Right lobe of liver (tissue), 4 donors: ENCODE measurements around the gene AKR1D1.

Experiments used
- POLR2A ChIP-seq: fragments of 450-650 bp; IDR thresholded peaks from one replicate; pipeline ENCODE4 v1.6.1; 2017; ENCODE audit warnings: antibody characterized with exemption, mild to moderate bottlenecking
- TF ChIP-seq, protein P1 (sequence below), 4 donors: fragments of 200-600 bp in 3 of 4; fragments of 450-650 bp in 1 of 4; IDR thresholded peaks; one replicate each; pipeline versions ENCODE4 v1.5.1 to v1.8.0; 2016 to 2022; ENCODE audit warnings: antibody characterized with exemption in 4 of 4, mild to moderate bottlenecking in 2 of 4
- donor health status: DM: no; HTN: no; CAD: no.
- donor health status: DM: no; HTN: no; CAD: no.
- donor health status: DM: no; HTN: yes; CAD: no.

DNA sequence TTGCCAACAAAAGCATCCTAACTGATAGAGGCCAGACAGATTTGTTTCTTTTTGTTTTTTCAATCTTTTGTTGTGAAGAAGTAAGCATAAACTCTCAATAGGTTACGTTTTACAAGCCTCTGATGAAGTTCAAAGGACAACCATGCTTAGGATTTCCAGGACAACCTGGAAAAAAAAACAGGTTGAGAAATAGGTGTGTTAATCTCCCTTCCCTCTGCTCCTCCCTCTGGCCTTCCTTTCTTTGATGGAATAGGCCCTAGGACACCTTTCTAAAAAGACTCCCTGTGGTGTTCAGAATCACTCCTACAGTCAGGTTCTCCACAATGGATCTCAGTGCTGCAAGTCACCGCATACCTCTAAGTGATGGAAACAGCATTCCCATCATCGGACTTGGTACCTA, at the start of gene AKR1D1:
- TF ChIP-seq, protein P1, sequence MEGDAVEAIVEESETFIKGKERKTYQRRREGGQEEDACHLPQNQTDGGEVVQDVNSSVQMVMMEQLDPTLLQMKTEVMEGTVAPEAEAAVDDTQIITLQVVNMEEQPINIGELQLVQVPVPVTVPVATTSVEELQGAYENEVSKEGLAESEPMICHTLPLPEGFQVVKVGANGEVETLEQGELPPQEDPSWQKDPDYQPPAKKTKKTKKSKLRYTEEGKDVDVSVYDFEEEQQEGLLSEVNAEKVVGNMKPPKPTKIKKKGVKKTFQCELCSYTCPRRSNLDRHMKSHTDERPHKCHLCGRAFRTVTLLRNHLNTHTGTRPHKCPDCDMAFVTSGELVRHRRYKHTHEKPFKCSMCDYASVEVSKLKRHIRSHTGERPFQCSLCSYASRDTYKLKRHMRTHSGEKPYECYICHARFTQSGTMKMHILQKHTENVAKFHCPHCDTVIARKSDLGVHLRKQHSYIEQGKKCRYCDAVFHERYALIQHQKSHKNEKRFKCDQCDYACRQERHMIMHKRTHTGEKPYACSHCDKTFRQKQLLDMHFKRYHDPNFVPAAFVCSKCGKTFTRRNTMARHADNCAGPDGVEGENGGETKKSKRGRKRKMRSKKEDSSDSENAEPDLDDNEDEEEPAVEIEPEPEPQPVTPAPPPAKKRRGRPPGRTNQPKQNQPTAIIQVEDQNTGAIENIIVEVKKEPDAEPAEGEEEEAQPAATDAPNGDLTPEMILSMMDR (IDR thresholded peaks at IDR 0.05), result no peak
- TF ChIP-seq POLR2A, result no peak
